Activated T-helper 1 cell treated with anti-CD3 and anti-CD28 coated beads, Interleukin-2, amount 50 U/mL, for 16 hours (primary cell): ENCODE results near the gene MATR3.
"Not testable (repeated sequence)": the region's sequence is repeated elsewhere in the genome, so short reads cannot be mapped to it uniquely, and the experiment has no call there.

Experiments
- DNase-seq, 2 donors: peaks; one replicate each; pipeline ENCODE4 v3.0.0-alpha.2; 2020; ENCODE audit warnings: low read depth in 1 of 2, low spot score in 1 of 2

MATR3 gene

GRCh38 chr5:139344177-139344576 lies 50.6 kb downstream of the MATR3 start:
- DNase-seq = no peak

DNA sequence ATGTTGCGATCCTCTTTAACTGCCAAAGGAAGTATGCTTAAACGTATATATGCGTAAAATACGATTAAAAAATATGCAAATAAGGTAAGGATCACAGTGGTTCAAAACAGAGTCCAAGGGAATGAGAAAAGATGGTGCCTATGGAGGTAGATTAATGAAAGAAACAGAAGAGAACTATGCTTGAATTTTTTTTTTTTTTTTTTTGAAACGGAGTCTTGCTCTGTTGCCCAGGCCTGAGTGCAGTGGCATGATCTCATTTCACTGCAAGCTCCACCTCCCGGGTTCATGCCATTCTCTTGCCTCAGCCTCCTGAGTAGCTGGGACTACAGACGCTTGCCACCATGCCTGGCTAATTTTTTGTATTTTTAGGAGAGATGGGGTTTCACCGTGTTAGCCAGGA lies 51.9 kb downstream of the MATR3 start:
- not testable (repeated sequence) for DNase-seq

GRCh38 chr5:139347863-139348262 lies 54.3 kb downstream of the MATR3 start:
- DNase-seq = not testable (repeated sequence)

GRCh38 chr5:139354186-139354585 lies 60.6 kb downstream of the MATR3 start:
- DNase-seq = no peak

- DNase-seq = not testable (repeated sequence)
Measured at GRCh38 chr5:139355900-139356299, 62.4 kb downstream of the MATR3 start.

DNA sequence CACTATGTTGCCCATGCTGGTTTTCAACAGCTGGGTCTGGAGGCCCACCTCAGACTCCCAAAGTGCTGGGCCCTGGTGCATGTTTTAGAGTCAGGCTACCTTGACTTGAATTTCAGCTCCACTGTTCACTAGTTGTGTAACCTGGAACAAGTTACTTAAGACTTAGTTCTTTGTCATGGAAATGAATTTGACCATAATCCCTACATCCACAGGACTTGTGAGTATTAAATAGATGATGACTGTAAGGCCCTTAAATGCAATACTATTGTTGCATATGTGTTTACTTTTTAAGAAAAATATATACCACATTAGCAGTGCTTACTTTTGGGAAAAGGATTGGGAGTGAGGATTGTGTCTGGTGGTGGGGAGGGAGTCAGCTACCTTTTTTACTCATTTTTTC lies 64.5 kb downstream of the MATR3 start:
- no peak for DNase-seq

- no peak for DNase-seq
Measured at GRCh38 chr5:139360384-139360783, 66.8 kb downstream of the MATR3 start.

DNA sequence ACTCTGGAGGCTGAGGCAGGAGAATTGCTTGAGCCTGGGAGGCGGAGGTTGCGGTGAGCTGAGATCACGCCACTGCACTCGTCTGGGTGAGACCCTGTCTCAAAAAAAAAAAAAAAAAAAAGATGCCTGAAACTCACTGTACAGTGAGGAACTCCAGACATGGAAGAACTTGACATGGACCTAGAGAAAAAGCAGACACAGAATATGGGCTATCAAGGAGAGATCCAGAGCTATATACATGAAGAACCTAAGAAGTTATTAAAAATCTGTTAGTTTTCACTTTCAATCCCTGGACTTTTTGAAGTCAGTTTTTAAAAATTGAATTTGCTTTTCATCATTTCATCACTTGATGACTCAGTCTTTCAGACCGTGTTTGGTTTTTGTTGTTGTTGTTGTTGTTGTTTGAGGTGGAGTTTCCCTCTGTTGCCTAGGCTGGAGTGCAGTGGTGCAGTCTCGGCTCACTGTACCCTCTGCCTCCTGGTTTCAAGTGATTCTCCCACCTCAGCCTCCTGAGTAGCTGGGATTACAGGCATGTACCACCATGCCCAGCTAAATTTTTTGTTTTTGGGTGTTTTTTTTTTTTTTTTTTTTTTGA lies 68.4 kb downstream of the MATR3 start:
- DNase-seq = no peak

DNA sequence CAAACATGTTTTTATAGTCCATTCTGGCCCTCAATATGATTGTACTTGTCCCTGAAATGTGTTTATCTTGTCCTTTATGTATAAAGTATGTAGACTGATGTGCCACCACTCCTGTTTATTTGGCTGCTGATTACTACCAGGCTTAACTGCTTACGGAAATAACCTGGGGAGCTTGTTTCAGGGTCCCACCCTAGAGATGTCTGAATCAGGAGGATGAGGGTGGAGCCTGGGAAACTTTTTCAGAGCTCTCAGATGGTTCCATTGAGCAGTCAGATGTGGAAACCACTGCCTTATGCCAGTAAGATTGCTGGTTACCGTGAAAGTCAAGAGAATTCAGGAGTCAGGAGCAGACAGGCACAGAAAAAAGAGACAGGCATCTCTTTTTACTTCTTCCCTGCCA lies 70.4 kb downstream of the MATR3 start:
- DNase-seq = no peak

DNA sequence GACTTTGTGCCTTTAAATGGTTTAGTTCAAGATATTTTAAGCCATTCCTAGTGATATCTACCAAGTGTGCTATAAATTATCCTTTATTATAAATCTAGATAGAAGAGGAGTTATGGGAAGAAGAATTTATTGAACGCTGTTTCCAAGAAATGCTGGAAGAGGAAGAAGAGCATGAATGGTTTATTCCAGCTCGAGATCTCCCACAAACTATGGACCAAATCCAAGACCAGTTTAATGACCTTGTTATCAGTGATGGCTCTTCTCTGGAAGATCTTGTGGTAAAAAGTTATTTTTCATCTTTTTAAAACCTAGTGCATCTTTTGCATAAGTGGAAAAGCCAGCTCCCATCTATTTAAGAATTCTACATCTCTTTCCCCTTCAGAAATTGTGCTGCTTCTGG lies 70.9 kb downstream of the MATR3 start:
- DNase-seq = no peak

DNA sequence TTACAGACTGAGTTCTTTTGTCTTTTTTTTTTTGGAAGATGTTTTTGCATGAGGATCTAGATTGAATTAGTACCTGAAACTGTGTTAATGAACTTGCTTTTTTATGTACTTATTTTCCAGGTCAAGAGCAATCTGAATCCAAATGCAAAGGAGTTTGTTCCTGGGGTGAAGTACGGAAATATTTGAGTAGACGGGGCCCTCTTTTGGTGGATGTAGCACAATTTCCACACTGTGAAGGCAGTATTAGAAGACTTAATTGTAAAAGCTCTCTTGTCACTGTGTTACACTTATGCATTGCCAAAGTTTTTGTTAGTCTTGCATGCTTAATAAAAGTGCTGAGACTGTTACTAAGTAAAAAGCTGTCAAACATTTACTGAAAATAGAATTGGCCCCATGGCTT lies 75.1 kb downstream of the MATR3 start:
- DNase-seq = no peak

GRCh38 chr5:139369181-139369580 lies 75.6 kb downstream of the MATR3 start:
- DNase-seq = no peak

DNA sequence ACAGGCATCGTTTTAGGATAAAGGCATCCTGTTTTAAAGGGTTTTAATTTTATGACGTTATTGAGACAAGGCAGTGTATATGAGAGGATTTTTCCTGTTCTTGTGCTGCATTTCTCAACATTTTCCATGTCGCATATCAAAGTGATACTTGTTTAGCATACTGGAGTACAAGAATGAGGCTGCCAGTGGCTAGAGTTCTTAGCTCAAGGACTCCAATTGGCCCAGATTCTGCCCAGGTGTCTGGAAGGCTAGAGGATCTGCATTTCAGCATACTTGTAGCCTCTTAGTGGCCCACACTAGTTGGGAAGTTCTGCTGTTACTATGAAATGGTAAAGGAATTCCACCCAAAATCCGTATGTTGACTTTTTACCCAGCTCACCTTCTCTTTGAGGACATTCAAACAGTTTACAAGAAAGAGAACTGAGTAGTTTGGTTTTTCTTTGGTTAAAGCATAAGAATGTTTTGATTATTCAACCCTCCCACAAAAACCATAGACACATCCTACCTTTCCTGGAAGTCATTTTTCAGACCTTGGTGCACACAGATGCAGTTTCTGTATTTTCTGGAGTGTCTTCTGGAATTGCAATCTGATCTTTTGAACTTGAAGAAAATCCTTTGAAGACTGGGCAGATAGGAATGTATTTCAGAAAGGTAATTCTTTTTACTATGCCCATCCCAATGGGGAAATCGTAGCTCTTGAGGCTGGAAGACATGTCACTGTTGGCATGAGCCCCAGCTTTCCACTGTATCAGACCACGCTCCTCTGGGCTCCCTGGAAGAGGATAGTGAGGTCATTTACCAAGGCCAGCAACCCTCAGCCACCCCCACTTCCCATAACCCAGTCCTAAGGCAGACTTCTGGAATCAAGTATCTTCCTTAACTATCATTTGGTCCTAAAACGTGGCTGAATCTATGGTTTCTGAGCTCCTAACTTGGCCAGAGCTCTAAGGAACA lies 78.2 kb downstream of the MATR3 start:
- no peak for DNase-seq

GRCh38 chr5:139374909-139375308 lies 81.4 kb downstream of the MATR3 start:
- no peak for DNase-seq

DNA sequence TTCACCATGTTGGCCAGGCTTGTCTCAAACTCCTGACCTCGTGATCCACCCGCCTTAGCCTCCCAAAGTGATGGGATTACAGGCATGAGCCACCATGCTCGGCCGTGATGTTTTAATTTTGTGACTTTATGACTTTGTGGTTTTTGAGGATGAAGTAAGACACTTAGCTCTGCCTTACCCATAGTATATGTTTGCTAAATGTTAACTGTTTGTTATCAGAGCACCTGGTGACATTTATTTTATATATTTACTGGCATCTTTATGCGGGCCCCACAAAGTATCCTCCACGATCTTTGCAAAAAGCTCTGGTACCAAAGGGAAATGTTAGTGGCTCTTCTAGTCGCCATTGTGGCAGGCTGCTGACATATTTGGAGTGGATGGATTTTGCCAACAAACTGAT lies 82.8 kb downstream of the MATR3 start:
- no peak for DNase-seq

DNA sequence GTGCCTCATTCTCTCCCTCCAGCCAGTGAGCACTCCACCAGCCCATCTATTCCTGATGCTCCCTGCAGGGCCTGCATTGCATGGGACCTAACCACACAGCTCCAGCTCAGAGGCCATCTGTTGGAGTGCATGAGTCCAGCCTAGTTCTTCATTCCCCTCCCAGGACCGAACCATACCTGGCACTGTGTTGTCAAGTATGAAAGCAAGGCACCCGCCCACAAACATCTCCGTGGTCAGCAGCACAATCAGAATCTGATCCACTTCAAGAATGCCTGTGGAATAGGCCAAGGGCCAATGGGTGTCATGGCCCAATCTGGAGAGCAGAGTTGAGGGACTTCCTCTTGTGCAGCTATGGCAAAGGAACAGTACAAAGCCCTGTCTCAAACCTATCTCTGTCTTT lies 83.7 kb downstream of the MATR3 start:
- DNase-seq = no peak

- DNase-seq = no peak
Measured at GRCh38 chr5:139378101-139378825, 84.7 kb downstream of the MATR3 start.

GRCh38 chr5:139378941-139379361 lies 85.4 kb downstream of the MATR3 start:
- DNase-seq = no peak

DNA sequence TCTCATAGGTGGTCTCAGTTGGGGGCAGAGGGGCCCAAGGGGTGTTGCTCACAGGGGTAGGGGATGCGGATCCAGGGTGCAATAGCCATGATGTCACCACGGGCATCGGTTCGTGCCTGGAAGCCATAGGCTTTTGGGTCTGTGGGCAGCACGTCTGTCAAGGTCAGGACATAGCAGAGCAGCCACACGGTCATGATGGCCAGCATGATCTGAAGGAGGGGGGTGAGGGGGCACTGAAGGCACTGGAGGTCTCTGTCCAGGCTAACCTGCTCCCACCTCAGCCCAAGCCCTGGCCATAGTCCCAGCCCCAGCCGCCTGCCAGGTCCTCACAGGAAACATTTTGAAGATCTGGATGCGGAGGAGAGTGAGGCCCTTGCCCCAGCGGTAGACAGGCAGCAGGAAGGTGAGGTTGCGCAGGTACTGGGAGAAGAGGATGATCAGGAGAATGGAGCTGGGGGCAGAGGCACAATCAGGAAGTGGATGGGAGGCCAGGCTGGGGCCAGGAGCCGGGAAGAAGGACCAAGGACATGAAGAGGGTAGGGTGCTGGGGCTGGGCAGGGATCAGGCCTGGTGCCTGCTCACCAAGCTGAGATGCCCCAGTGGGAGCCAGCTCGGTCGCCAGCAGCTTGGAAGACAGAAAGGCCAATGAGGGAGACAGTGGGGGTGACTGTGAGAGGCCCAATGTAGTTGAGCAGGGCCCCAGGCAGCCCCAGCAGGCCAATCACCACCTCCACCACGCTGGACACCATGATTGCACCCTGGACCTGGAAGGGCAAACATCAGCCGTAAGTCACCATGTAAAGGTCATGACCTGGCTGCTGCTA lies 86.3 kb downstream of the MATR3 start:
- no peak for DNase-seq
